AG04449 (cell line): ENCODE results near the gene ZNF536.

Source experiments
- CTCF ChIA-PET: fragments of 350-600 bp; formaldehyde crosslinking; extraction: SDS; loops from one replicate; lab custom pipeline; 2021; ENCODE audit warnings: antibody characterized with exemption; lab: Yijun Ruan, JAX
- POLR2A ChIA-PET: fragments of 400-600, 350-600 bp; formaldehyde crosslinking; extraction: SDS; loops from one replicate; lab custom pipeline; 2020; ENCODE audit warnings: antibody characterized with exemption, inconsistent platforms; lab: Yijun Ruan, JAX
- DNase-seq: peaks from one replicate; pipeline ENCODE4 v3.0.0-alpha.2; 2010; ENCODE audit warnings: low read depth, low spot score
- H3K4me3 ChIP-seq: 2 replicates; pipeline ENCODE4 v1.5.1; 2011; ENCODE audit warnings: low read depth, mild to moderate bottlenecking, control low read depth, low read length
- CTCF ChIP-seq: IDR thresholded peaks from one replicate; pipeline ENCODE4 v1.5.1; 2011; ENCODE audit warnings: mild to moderate bottlenecking, moderate library complexity, low read length, control low read depth, inconsistent platforms; ENCODE audit not compliant: insufficient read depth; ENCODE audit errors: missing control alignments

ZNF536 gene

GRCh38 chr19:30437869-30438268 is 65.7 kb downstream of the ZNF536 start:
- ChIA-PET CTCF (no interaction called here), POLR2A (no interaction called here)
- TF ChIP-seq CTCF: no peak
- no peak overlapping the region for H3K4me3 ChIP-seq
- DNase-seq: no peak

- DNase-seq: no peak
- no peak overlapping the region for H3K4me3 ChIP-seq
- TF ChIP-seq CTCF: no peak
- ChIA-PET CTCF (no interaction called here), POLR2A (no interaction called here)
Observed at GRCh38 chr19:30439310-30439709, 67.1 kb downstream of the ZNF536 start.

GRCh38 chr19:30441011-30441410 is 68.8 kb downstream of the ZNF536 start:
- DNase-seq: no peak
- no peak overlapping the region for H3K4me3 ChIP-seq
- POLR2A ChIA-PET: no interaction called here
- CTCF ChIA-PET: no interaction called here
- no peak for TF ChIP-seq CTCF

GRCh38 chr19:30442674-30443073 is 70.5 kb downstream of the ZNF536 start:
- ChIA-PET CTCF (no interaction called here), POLR2A (no interaction called here)
- H3K4me3 ChIP-seq: no peak overlapping the region
- TF ChIP-seq CTCF: no peak
- no peak for DNase-seq

- CTCF ChIA-PET: no interaction called here
- POLR2A ChIA-PET: no interaction called here
- no peak for DNase-seq
- no peak overlapping the region for H3K4me3 ChIP-seq
- TF ChIP-seq CTCF: no peak
Observed at GRCh38 chr19:30443531-30444252, 71.5 kb downstream of the ZNF536 start.

- TF ChIP-seq CTCF: no peak
- no peak overlapping the region for H3K4me3 ChIP-seq
- no peak for DNase-seq
- ChIA-PET CTCF (no interaction called here), POLR2A (no interaction called here)
Observed at GRCh38 chr19:30444253-30444671, 72.1 kb downstream of the ZNF536 start.
